Osteocyte (in vitro differentiated cells): ENCODE measurements around the gene CERCAM. TPM values are rescaled to one million over a fixed set of nuclear protein-coding genes. Genes with fewer than 3 reads are reported as not detected.

Source experiments
- DNase-seq: peaks from one replicate; pipeline ENCODE4 v3.0.0; 2021; ENCODE audit warnings: mixed read lengths; ENCODE audit not compliant: unreplicated experiment; ENCODE audit errors: extremely low spot score
- H3K27ac Mint-ChIP-seq: one replicate; pipeline ENCODE4 v1.8.0; 2021; ENCODE audit warnings: mild to moderate bottlenecking, mixed read lengths; ENCODE audit not compliant: unreplicated experiment
- H3K27me3 Mint-ChIP-seq: one replicate; pipeline ENCODE4 v1.8.0; 2021; ENCODE audit warnings: mixed read lengths; ENCODE audit not compliant: unreplicated experiment
- H3K36me3 Mint-ChIP-seq: one replicate; pipeline ENCODE4 v1.8.0; 2021; ENCODE audit warnings: mixed read lengths; ENCODE audit not compliant: unreplicated experiment
- H3K4me1 Mint-ChIP-seq: one replicate; pipeline ENCODE4 v1.8.0; 2021; ENCODE audit warnings: mixed read lengths; ENCODE audit not compliant: unreplicated experiment
- H3K4me3 Mint-ChIP-seq: one replicate; pipeline ENCODE4 v1.8.0; 2021; ENCODE audit warnings: mild to moderate bottlenecking, moderate library complexity, mixed read lengths; ENCODE audit not compliant: unreplicated experiment
- H3K9me3 Mint-ChIP-seq: one replicate; pipeline ENCODE4 v1.8.0; 2021; ENCODE audit warnings: mixed read lengths; ENCODE audit not compliant: unreplicated experiment
- long read RNA-seq: library from polyadenylated mRNA; unstranded; transcript quantifications from one replicate; pipeline ENCODE4 v2.0.0, GENCODE V29; 2021
- total RNA-seq: library from RNA; stranded (reverse); gene quantifications from 2 replicates; pipeline ENCODE4 v1.2.1, GENCODE V29; 2021
- TF ChIP-seq, protein P1 (sequence below): fragments of 200-600 bp; sonication (generic); IDR thresholded peaks from 2 replicates; pipeline ENCODE4 v1.5.0; 2021; ENCODE audit warnings: antibody characterized with exemption, mild to moderate bottlenecking, moderate library complexity

CERCAM gene, protein sequence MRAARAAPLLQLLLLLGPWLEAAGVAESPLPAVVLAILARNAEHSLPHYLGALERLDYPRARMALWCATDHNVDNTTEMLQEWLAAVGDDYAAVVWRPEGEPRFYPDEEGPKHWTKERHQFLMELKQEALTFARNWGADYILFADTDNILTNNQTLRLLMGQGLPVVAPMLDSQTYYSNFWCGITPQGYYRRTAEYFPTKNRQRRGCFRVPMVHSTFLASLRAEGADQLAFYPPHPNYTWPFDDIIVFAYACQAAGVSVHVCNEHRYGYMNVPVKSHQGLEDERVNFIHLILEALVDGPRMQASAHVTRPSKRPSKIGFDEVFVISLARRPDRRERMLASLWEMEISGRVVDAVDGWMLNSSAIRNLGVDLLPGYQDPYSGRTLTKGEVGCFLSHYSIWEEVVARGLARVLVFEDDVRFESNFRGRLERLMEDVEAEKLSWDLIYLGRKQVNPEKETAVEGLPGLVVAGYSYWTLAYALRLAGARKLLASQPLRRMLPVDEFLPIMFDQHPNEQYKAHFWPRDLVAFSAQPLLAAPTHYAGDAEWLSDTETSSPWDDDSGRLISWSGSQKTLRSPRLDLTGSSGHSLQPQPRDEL
- total RNA-seq, result 128 and 132 TPM in 2 replicates
- long read RNA-seq, transcript CERCAM-201 (13 exons, 2,685 nt), result major isoform, 27 of 32 reads
- long read RNA-seq, partial matches to known transcripts, result 3 of 32 reads
- long read RNA-seq, other reads (novel, unspliced or antisense), result 2 of 32 reads

GRCh38 chr9:128420651-128421481, at the start of gene CERCAM:
CERCAM (plus strand) TSS chr9:128420857; CDS start chr9:128420878, 21 bp downstream.
- DNase-seq, result peak; percentile 88
- TF ChIP-seq, protein P1, sequence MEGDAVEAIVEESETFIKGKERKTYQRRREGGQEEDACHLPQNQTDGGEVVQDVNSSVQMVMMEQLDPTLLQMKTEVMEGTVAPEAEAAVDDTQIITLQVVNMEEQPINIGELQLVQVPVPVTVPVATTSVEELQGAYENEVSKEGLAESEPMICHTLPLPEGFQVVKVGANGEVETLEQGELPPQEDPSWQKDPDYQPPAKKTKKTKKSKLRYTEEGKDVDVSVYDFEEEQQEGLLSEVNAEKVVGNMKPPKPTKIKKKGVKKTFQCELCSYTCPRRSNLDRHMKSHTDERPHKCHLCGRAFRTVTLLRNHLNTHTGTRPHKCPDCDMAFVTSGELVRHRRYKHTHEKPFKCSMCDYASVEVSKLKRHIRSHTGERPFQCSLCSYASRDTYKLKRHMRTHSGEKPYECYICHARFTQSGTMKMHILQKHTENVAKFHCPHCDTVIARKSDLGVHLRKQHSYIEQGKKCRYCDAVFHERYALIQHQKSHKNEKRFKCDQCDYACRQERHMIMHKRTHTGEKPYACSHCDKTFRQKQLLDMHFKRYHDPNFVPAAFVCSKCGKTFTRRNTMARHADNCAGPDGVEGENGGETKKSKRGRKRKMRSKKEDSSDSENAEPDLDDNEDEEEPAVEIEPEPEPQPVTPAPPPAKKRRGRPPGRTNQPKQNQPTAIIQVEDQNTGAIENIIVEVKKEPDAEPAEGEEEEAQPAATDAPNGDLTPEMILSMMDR, result no peak
- H3K27me3 Mint-ChIP-seq, result peaks cover 9% of the 10 kb centered on the region
- H3K9me3 Mint-ChIP-seq, result no peaks in the 10 kb centered on the region
- H3K4me1 Mint-ChIP-seq, result peaks cover 18% of the 10 kb centered on the region
- H3K27ac Mint-ChIP-seq, result peak within 1 kb of the TSS; percentile 41
- peak within 1 kb of the TSS; percentile 80 for H3K4me3 Mint-ChIP-seq
- peaks cover 3% of the 10 kb centered on the region for H3K36me3 Mint-ChIP-seq

GRCh38 chr9:128371630-128372117, 49.0 kb upstream of the CERCAM start:
- Mint-ChIP-seq H3K4me1 (peaks cover 26% of the 10 kb centered on the region), H3K9me3 (no peaks in the 10 kb centered on the region), H3K4me3 (peak overlapping the region; percentile 97), H3K36me3 (peaks cover 4% of the 10 kb centered on the region), H3K27me3 (no peaks in the 10 kb centered on the region), H3K27ac (peak overlapping the region; percentile 98)
- TF ChIP-seq, protein P1, result no peak
- DNase-seq, result no peak

GRCh38 chr9:128372188-128372641, 48.4 kb upstream of the CERCAM start:
- peaks cover 26% of the 10 kb centered on the region for H3K4me1 Mint-ChIP-seq
- H3K27me3 Mint-ChIP-seq, result no peaks in the 10 kb centered on the region
- H3K9me3 Mint-ChIP-seq, result no peaks in the 10 kb centered on the region
- TF ChIP-seq, protein P1, result no peak
- peak overlapping the region; percentile 97 for H3K4me3 Mint-ChIP-seq
- peak overlapping the region; percentile 98 for H3K27ac Mint-ChIP-seq
- no peak for DNase-seq
- H3K36me3 Mint-ChIP-seq, result peaks cover 6% of the 10 kb centered on the region

DNA sequence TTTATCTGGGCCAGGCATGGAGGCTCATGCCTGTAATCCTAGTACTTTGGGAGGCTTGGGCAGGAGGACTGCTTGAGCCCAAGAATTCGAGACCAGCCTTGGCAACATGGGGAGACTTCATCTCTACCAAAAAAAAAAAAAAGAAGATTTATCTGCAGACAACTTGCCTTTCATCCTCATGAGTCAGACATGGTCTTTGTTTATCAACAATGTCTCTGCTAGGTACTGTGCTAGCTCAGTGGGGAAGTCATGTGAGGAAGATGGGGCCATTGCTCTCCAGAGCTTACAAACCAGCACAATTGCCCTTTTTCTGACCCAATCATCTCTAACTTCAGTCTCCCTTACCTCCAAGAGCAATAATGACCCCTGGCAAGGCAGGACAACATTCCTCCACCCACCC, 47.9 kb upstream of the CERCAM start:
- Mint-ChIP-seq H3K27ac (no peak overlapping the region), H3K4me1 (peaks cover 26% of the 10 kb centered on the region), H3K9me3 (no peaks in the 10 kb centered on the region), H3K27me3 (no peaks in the 10 kb centered on the region), H3K4me3 (peak overlapping the region; percentile 97), H3K36me3 (peaks cover 6% of the 10 kb centered on the region)
- no peak for DNase-seq
- TF ChIP-seq, protein P1, result no peak
